Measurements from ENCODE around the gene ZC3H7B. TPM values are rescaled to one million over a fixed set of nuclear protein-coding genes. Genes with fewer than 3 reads are reported as not detected.

ZC3H7B gene
- total RNA-seq, 2 donors from 2014 or later, result 70.9 to 74.2 TPM

GRCh38 chr22:41332217-41332939, 31.1 kb downstream of the ZC3H7B start:
- Mint-ChIP-seq H3K4me3 (no peak overlapping the region), H3K36me3 (ENCODE audit: low read depth) (peaks cover 55% of the 10 kb centered on the region), H3K27ac (no peak overlapping the region), H3K9me3 (no peaks in the 10 kb centered on the region), H3K4me1 (no peaks in the 10 kb centered on the region), H3K27me3 (ENCODE audit: insufficient read depth) (no peaks in the 10 kb centered on the region)
- H3K27me3 ChIP-seq (ENCODE audit: control insufficient read depth, insufficient read depth, low read length, poor library complexity, severe bottlenecking), result no peaks in the 10 kb centered on the region
- H3K9ac ChIP-seq (ENCODE audit: extremely low read depth, low read length, poor library complexity, severe bottlenecking), result no peak overlapping the region
- no peak overlapping the region for H3K27ac ChIP-seq (ENCODE audit: low read depth, low read length)
- DNase-seq, result no peak
- no peaks in the 10 kb centered on the region for H3K4me1 ChIP-seq (ENCODE audit: control insufficient read depth, insufficient read depth, low read length)
- peaks cover 51% of the 10 kb centered on the region for H3K36me3 ChIP-seq (ENCODE audit: control insufficient read depth, insufficient read depth, low read length)
- no peak for TF ChIP-seq CTCF (conservative IDR thresholded peaks at IDR 0.05)
- H3K4me3 ChIP-seq (ENCODE audit: low read length), result no peak overlapping the region
- no peaks in the 10 kb centered on the region for H3K9me3 ChIP-seq (ENCODE audit: control insufficient read depth, low read length)
- WGBS, 2 experiments (ENCODE audit: insufficient coverage in 1 of 2, insufficient read length in 1 of 2), result 92 to 94% methylated on average over 14 to 15 of the region's 15 CpGs

- Histone ChIP-seq H3K9ac (ENCODE audit: extremely low read depth, low read length, poor library complexity, severe bottlenecking) (no peak overlapping the region), H3K4me3 (ENCODE audit: low read length) (no peak overlapping the region), H3K27ac (ENCODE audit: low read depth, low read length) (no peak overlapping the region), H3K27me3 (ENCODE audit: control insufficient read depth, insufficient read depth, low read length, poor library complexity, severe bottlenecking) (no peaks in the 10 kb centered on the region), H3K9me3 (ENCODE audit: control insufficient read depth, low read length) (no peaks in the 10 kb centered on the region), H3K4me1 (ENCODE audit: control insufficient read depth, insufficient read depth, low read length) (no peaks in the 10 kb centered on the region), H3K36me3 (ENCODE audit: control insufficient read depth, insufficient read depth, low read length) (peaks cover 37% of the 10 kb centered on the region)
- Mint-ChIP-seq H3K9me3 (no peaks in the 10 kb centered on the region), H3K27ac (no peak overlapping the region), H3K4me3 (no peak overlapping the region), H3K4me1 (no peaks in the 10 kb centered on the region), H3K27me3 (ENCODE audit: insufficient read depth) (no peaks in the 10 kb centered on the region), H3K36me3 (ENCODE audit: low read depth) (peaks cover 41% of the 10 kb centered on the region)
- DNase-seq, result no peak
- no peak for TF ChIP-seq CTCF (conservative IDR thresholded peaks at IDR 0.05)
- WGBS, 2 experiments (ENCODE audit: insufficient coverage in 1 of 2, insufficient read length in 1 of 2), result 96 to 97% methylated on average over 3 of the region's 3 CpGs
Measured at GRCh38 chr22:41333806-41334205, 32.5 kb downstream of the ZC3H7B start.

GRCh38 chr22:41334215-41334614, 32.9 kb downstream of the ZC3H7B start:
- 92 to 100% methylated on average over 2 to 3 of the region's 3 CpGs for WGBS, 2 experiments (ENCODE audit: insufficient coverage in 1 of 2, insufficient read length in 1 of 2)

More at GRCh38 chr22:41334215-41334614, 32.9 kb downstream of the ZC3H7B start:
- Mint-ChIP-seq H3K4me1 (no peaks in the 10 kb centered on the region), H3K27me3 (ENCODE audit: insufficient read depth) (no peaks in the 10 kb centered on the region), H3K27ac (no peak overlapping the region), H3K36me3 (ENCODE audit: low read depth) (peaks cover 41% of the 10 kb centered on the region), H3K9me3 (no peaks in the 10 kb centered on the region), H3K4me3 (no peak overlapping the region)
- no peak for TF ChIP-seq CTCF (conservative IDR thresholded peaks at IDR 0.05)
- no peak for DNase-seq
- Histone ChIP-seq H3K27ac (ENCODE audit: low read depth, low read length) (no peak overlapping the region), H3K4me1 (ENCODE audit: control insufficient read depth, insufficient read depth, low read length) (no peaks in the 10 kb centered on the region), H3K36me3 (ENCODE audit: control insufficient read depth, insufficient read depth, low read length) (peaks cover 40% of the 10 kb centered on the region), H3K27me3 (ENCODE audit: control insufficient read depth, insufficient read depth, low read length, poor library complexity, severe bottlenecking) (no peaks in the 10 kb centered on the region), H3K9me3 (ENCODE audit: control insufficient read depth, low read length) (no peaks in the 10 kb centered on the region), H3K4me3 (ENCODE audit: low read length) (no peak overlapping the region), H3K9ac (ENCODE audit: extremely low read depth, low read length, poor library complexity, severe bottlenecking) (no peak overlapping the region)
